ENCODE results near the gene FRMD8.

FRMD8 gene

GRCh38 chr11:65375012-65375411, 11.4 kb upstream of the FRMD8 start:
- DNase-seq (ENCODE audit: extremely low read depth in 1 of 2, low read depth in 1 of 2): no peak

GRCh38 chr11:65376138-65376713, 10.2 kb upstream of the FRMD8 start:
- DNase-seq (ENCODE audit: extremely low read depth in 1 of 2, low read depth in 1 of 2): no peak

GRCh38 chr11:65377036-65377435, 9.4 kb upstream of the FRMD8 start:
- DNase-seq (ENCODE audit: extremely low read depth in 1 of 2, low read depth in 1 of 2): no peak

- no peak for DNase-seq (ENCODE audit: extremely low read depth in 1 of 2, low read depth in 1 of 2)
Measured at GRCh38 chr11:65377777-65378176, 8.7 kb upstream of the FRMD8 start.

- no peak for DNase-seq (ENCODE audit: extremely low read depth in 1 of 2, low read depth in 1 of 2)
Measured at GRCh38 chr11:65378208-65378927, 8.1 kb upstream of the FRMD8 start.

- DNase-seq (ENCODE audit: extremely low read depth in 1 of 2, low read depth in 1 of 2): no peak
Measured at GRCh38 chr11:65378928-65379638, 7.4 kb upstream of the FRMD8 start.

GRCh38 chr11:65379698-65380459, 6.6 kb upstream of the FRMD8 start:
- no peak for DNase-seq (ENCODE audit: extremely low read depth in 1 of 2, low read depth in 1 of 2)

- DNase-seq (ENCODE audit: extremely low read depth in 1 of 2, low read depth in 1 of 2): no peak
Measured at GRCh38 chr11:65380460-65381119, 5.8 kb upstream of the FRMD8 start.

- no peak for DNase-seq (ENCODE audit: extremely low read depth in 1 of 2, low read depth in 1 of 2)
Measured at GRCh38 chr11:65381716-65382032, 4.8 kb upstream of the FRMD8 start.

GRCh38 chr11:65382033-65382803, 4.2 kb upstream of the FRMD8 start, which contains the start of gene SLC25A45:
TSS of gene SLC25A45 (minus strand) at chr11:65382646. CDS start at chr11:65381951, 695 bp downstream.
- DNase-seq (ENCODE audit: extremely low read depth in 1 of 2, low read depth in 1 of 2): peak; percentile 88 to 91

- DNase-seq (ENCODE audit: extremely low read depth in 1 of 2, low read depth in 1 of 2): no peak
Measured at GRCh38 chr11:65382804-65383368, 3.6 kb upstream of the FRMD8 start.

- DNase-seq (ENCODE audit: extremely low read depth in 1 of 2, low read depth in 1 of 2): no peak
Measured at GRCh38 chr11:65383778-65384177, 2.7 kb upstream of the FRMD8 start.

GRCh38 chr11:65384301-65384889, 2.0 kb upstream of the FRMD8 start:
- no peak for DNase-seq (ENCODE audit: extremely low read depth in 1 of 2, low read depth in 1 of 2)

GRCh38 chr11:65388731-65389130, 2.3 kb downstream of the FRMD8 start:
- DNase-seq (ENCODE audit: extremely low read depth in 1 of 2, low read depth in 1 of 2): no peak

GRCh38 chr11:65389294-65389980, 3.0 kb downstream of the FRMD8 start:
- no peak for DNase-seq (ENCODE audit: extremely low read depth in 1 of 2, low read depth in 1 of 2)

GRCh38 chr11:65390099-65390941, 3.9 kb downstream of the FRMD8 start:
- no peak for DNase-seq (ENCODE audit: extremely low read depth in 1 of 2, low read depth in 1 of 2)

GRCh38 chr11:65390996-65391395, 4.6 kb downstream of the FRMD8 start:
- DNase-seq (ENCODE audit: extremely low read depth in 1 of 2, low read depth in 1 of 2): no peak

All from stimulated activated CD8-positive, alpha-beta memory T cell treated with anti-CD3 and anti-CD28 coated beads, Interleukin-7, amount 100 ng/mL, for 48 hours (primary cell).